Glomerular endothelial cell (primary cell): ENCODE data around the gene SIGLEC7. TPM values are rescaled to one million over a fixed set of nuclear protein-coding genes. Genes with fewer than 3 reads are reported as not detected.

Experiments
- DNase-seq: peaks from one replicate; pipeline ENCODE4 v3.0.0-alpha.2; 2011; ENCODE audit warnings: low read depth, low spot score; ENCODE audit errors: extremely low read depth
- total RNA-seq: library from RNA; depleted of rRNA; stranded (reverse); fragments of >200 nt; gene quantifications from 2 replicates; pipeline ENCODE4 v1.2.3, GENCODE V29; 2015

Gene SIGLEC7
- total RNA-seq, 1 donor from 2014 or later = not detected

- no peak for DNase-seq
These were observed 58.1 kb downstream of the SIGLEC7 start for GRCh38 chr19:51200071-51200666.

- no peak for DNase-seq
These were observed 59.6 kb downstream of the SIGLEC7 start for GRCh38 chr19:51201712-51202111.

Other genes starting within 250 kb of the SIGLEC7 start
- gene KLK4, start 230.9 kb upstream of the SIGLEC7 start, total RNA-seq = not detected in 2 replicates
- not detected in 2 replicates for gene KLK5, start 189.3 kb upstream of the SIGLEC7 start, total RNA-seq
- gene KLK6, start 172.7 kb upstream of the SIGLEC7 start, total RNA-seq = not detected in 2 replicates
- gene KLK7, start 158.4 kb upstream of the SIGLEC7 start, total RNA-seq = not detected in 2 replicates
- gene KLK8, start 140.7 kb upstream of the SIGLEC7 start, total RNA-seq = not detected in 2 replicates
- not detected in 2 replicates for gene KLK10, start 122.6 kb upstream of the SIGLEC7 start, total RNA-seq
- gene KLK11, start 115.7 kb upstream of the SIGLEC7 start, total RNA-seq = not detected in 2 replicates
- gene KLK12, start 107.3 kb upstream of the SIGLEC7 start, total RNA-seq = not detected in 2 replicates
- gene KLK13, start 77.2 kb upstream of the SIGLEC7 start, total RNA-seq = not detected in 2 replicates
- not detected in 2 replicates for gene KLK14, start 59.4 kb upstream of the SIGLEC7 start, total RNA-seq
- gene CTU1, start 33.9 kb upstream of the SIGLEC7 start, total RNA-seq = 17.1 and 19.3 TPM in 2 replicates
- gene SIGLEC9, start 17.4 kb upstream of the SIGLEC7 start, total RNA-seq = not detected in 2 replicates
- gene CD33, start 82.8 kb downstream of the SIGLEC7 start, total RNA-seq = not detected in 2 replicates
- gene SIGLECL1, start 108.8 kb downstream of the SIGLEC7 start, total RNA-seq = not detected in 2 replicates
- not detected in 2 replicates for gene IGLON5, start 169.3 kb downstream of the SIGLEC7 start, total RNA-seq
- gene VSIG10L, start 199.8 kb downstream of the SIGLEC7 start, total RNA-seq = 0.82 and 0.88 TPM in 2 replicates
- 64.5 and 70.8 TPM in 2 replicates for gene ETFB, start 224.1 kb downstream of the SIGLEC7 start, total RNA-seq
- gene CLDND2, start 226.7 kb downstream of the SIGLEC7 start, total RNA-seq = not detected in 2 replicates
- not detected in 2 replicates for gene NKG7, start 230.4 kb downstream of the SIGLEC7 start, total RNA-seq
- gene LIM2, start 245.7 kb downstream of the SIGLEC7 start, total RNA-seq = not detected in 2 replicates
- not detected in 2 replicates for gene C19orf84, start 248.3 kb downstream of the SIGLEC7 start, total RNA-seq